Measurements from ENCODE around the gene ATG5. TPM values are rescaled to one million over a fixed set of nuclear protein-coding genes. Genes with fewer than 3 reads are reported as not detected.

ATG5 gene
- total RNA-seq, 2 experiments from 2014 or later = 35.4 to 35.6 TPM

- peak; percentile 37 for DNase-seq
- CTCF ChIA-PET = interaction anchor here (1.0 to 1.5 kb wide), 2 partner anchors 26 to 95 kb away, joined by 3 to 5 read pairs; no protein-coding TSS in a partner anchor
- H3K27ac Mint-ChIP-seq = peak overlapping the region; percentile 51
- H3K27me3 Mint-ChIP-seq = no peaks in the 10 kb centered on the region
- no peak overlapping the region for H3K4me3 Mint-ChIP-seq
- H3K36me3 Mint-ChIP-seq (ENCODE audit: low read depth) = peaks cover 61% of the 10 kb centered on the region
- POLR2A ChIA-PET = interaction anchor here (0.6 to 1.5 kb wide), 5 partner anchors 10 to 94 kb away, joined by 3 to 6 read pairs (median 3); no protein-coding TSS in a partner anchor
- H3K9me3 Mint-ChIP-seq = no peaks in the 10 kb centered on the region
- peaks cover 56% of the 10 kb centered on the region for H3K4me1 Mint-ChIP-seq
Observed at GRCh38 chr6:106197441-106197840, 128.1 kb downstream of the ATG5 start.

- CTCF ChIA-PET = interaction anchor here (0.7 to 1.8 kb wide), 4 partner anchors 27 to 107 kb away, joined by 3 to 8 read pairs (median 6); no protein-coding TSS in a partner anchor
- Mint-ChIP-seq H3K4me3 (peak overlapping the region; percentile 67), H3K36me3 (ENCODE audit: low read depth) (peaks cover 47% of the 10 kb centered on the region), H3K4me1 (peaks cover 55% of the 10 kb centered on the region), H3K27ac (peak overlapping the region; percentile 93), H3K9me3 (no peaks in the 10 kb centered on the region), H3K27me3 (no peaks in the 10 kb centered on the region)
- DNase-seq = no peak
- POLR2A ChIA-PET = interaction anchor here (0.6 to 2.5 kb wide), 18 partner anchors 9 to 212 kb away, joined by 3 to 16 read pairs (median 4); partner anchors contain the start of gene PRDM1
Observed at GRCh38 chr6:106194949-106195921, 130.3 kb downstream of the ATG5 start.

GRCh38 chr6:106192824-106193223, 132.7 kb downstream of the ATG5 start:
- Mint-ChIP-seq H3K9me3 (no peaks in the 10 kb centered on the region), H3K4me1 (peaks cover 67% of the 10 kb centered on the region), H3K4me3 (no peak overlapping the region), H3K36me3 (ENCODE audit: low read depth) (peaks cover 40% of the 10 kb centered on the region), H3K27ac (no peak overlapping the region), H3K27me3 (no peaks in the 10 kb centered on the region)
- DNase-seq = no peak
- ChIA-PET POLR2A (interaction anchor here (0.9 to 2.5 kb wide), 4 partner anchors 12 to 94 kb away, joined by 3 to 9 read pairs (median 4); no protein-coding TSS in a partner anchor), CTCF (interaction anchor here (0.6 kb wide), 1 partner anchor 89 kb away, joined by 3 read pairs; no protein-coding TSS in a partner anchor)

- CTCF ChIA-PET = interaction anchor here (1.0 to 1.5 kb wide), 6 partner anchors 19 to 102 kb away, joined by 3 to 8 read pairs (median 4); partner anchors contain the start of gene PRDM1
- Mint-ChIP-seq H3K36me3 (ENCODE audit: low read depth) (peaks cover 27% of the 10 kb centered on the region), H3K27me3 (no peaks in the 10 kb centered on the region), H3K4me3 (no peak overlapping the region), H3K4me1 (peaks cover 68% of the 10 kb centered on the region), H3K27ac (peak overlapping the region; percentile 63), H3K9me3 (no peaks in the 10 kb centered on the region)
- POLR2A ChIA-PET = interaction anchor here (0.7 to 10.4 kb wide), 15 partner anchors 9 to 542 kb away, joined by 3 to 121 read pairs (median 6); no protein-coding TSS in a partner anchor
- no peak for DNase-seq
Observed at GRCh38 chr6:106188104-106188794, 137.3 kb downstream of the ATG5 start.

GRCh38 chr6:106187424-106187982, 138.1 kb downstream of the ATG5 start:
- peak overlapping the region; percentile 63 for H3K27ac Mint-ChIP-seq
- POLR2A ChIA-PET = interaction anchor here (0.7 to 10.4 kb wide), 16 partner anchors 10 to 541 kb away, joined by 3 to 121 read pairs (median 6); no protein-coding TSS in a partner anchor

GRCh38 chr6:106186714-106187113, 138.8 kb downstream of the ATG5 start:
- H3K9me3 Mint-ChIP-seq = peaks cover 3% of the 10 kb centered on the region
- CTCF ChIA-PET = interaction anchor here (1.9 kb wide), 1 partner anchor 23 kb away, joined by 8 read pairs; no protein-coding TSS in a partner anchor
- no peak for DNase-seq
- H3K36me3 Mint-ChIP-seq (ENCODE audit: low read depth) = peaks cover 25% of the 10 kb centered on the region
- POLR2A ChIA-PET = interaction anchor here (1.1 to 10.4 kb wide), 8 partner anchors 8 to 194 kb away, joined by 3 to 121 read pairs (median 8); no protein-coding TSS in a partner anchor
- peak overlapping the region; percentile 38 for H3K4me3 Mint-ChIP-seq
- peak overlapping the region; percentile 66 for H3K27ac Mint-ChIP-seq
- peaks cover 76% of the 10 kb centered on the region for H3K4me1 Mint-ChIP-seq
- H3K27me3 Mint-ChIP-seq = no peaks in the 10 kb centered on the region

More at GRCh38 chr6:106187424-106187982, 138.1 kb downstream of the ATG5 start:
- H3K4me3 Mint-ChIP-seq = no peak overlapping the region
- no peaks in the 10 kb centered on the region for H3K27me3 Mint-ChIP-seq
- peaks cover 22% of the 10 kb centered on the region for H3K36me3 Mint-ChIP-seq (ENCODE audit: low read depth)
- no peak for DNase-seq
- peaks cover 68% of the 10 kb centered on the region for H3K4me1 Mint-ChIP-seq
- CTCF ChIA-PET = interaction anchor here (0.9 to 1.9 kb wide), 6 partner anchors 20 to 702 kb away, joined by 3 to 8 read pairs (median 4); no protein-coding TSS in a partner anchor
- no peaks in the 10 kb centered on the region for H3K9me3 Mint-ChIP-seq

GRCh38 chr6:106186172-106186571, 139.4 kb downstream of the ATG5 start:
- DNase-seq = peak; percentile 45
- ChIA-PET CTCF (interaction anchor here (0.9 to 1.9 kb wide), 2 partner anchors 22 to 37 kb away, joined by 4 to 8 read pairs; no protein-coding TSS in a partner anchor), POLR2A (interaction anchor here (0.8 to 10.4 kb wide), 10 partner anchors 9 to 193 kb away, joined by 3 to 121 read pairs (median 6); no protein-coding TSS in a partner anchor)
- H3K9me3 Mint-ChIP-seq = peaks cover 3% of the 10 kb centered on the region
- H3K27ac Mint-ChIP-seq = peak overlapping the region; percentile 66
- peaks cover 82% of the 10 kb centered on the region for H3K4me1 Mint-ChIP-seq
- peaks cover 24% of the 10 kb centered on the region for H3K36me3 Mint-ChIP-seq (ENCODE audit: low read depth)
- peak overlapping the region; percentile 38 for H3K4me3 Mint-ChIP-seq
- H3K27me3 Mint-ChIP-seq = no peaks in the 10 kb centered on the region

- H3K27me3 Mint-ChIP-seq = no peaks in the 10 kb centered on the region
- ChIA-PET CTCF (interaction anchor here (0.9 to 1.9 kb wide), 3 partner anchors 22 to 43 kb away, joined by 3 to 8 read pairs (median 4); no protein-coding TSS in a partner anchor), POLR2A (interaction anchor here (0.6 to 10.4 kb wide), 10 partner anchors 10 to 193 kb away, joined by 3 to 121 read pairs (median 6); no protein-coding TSS in a partner anchor)
- H3K27ac Mint-ChIP-seq = peak overlapping the region; percentile 66
- no peak for DNase-seq
- H3K4me1 Mint-ChIP-seq = peaks cover 83% of the 10 kb centered on the region
- peaks cover 3% of the 10 kb centered on the region for H3K9me3 Mint-ChIP-seq
- peaks cover 25% of the 10 kb centered on the region for H3K36me3 Mint-ChIP-seq (ENCODE audit: low read depth)
- peak overlapping the region; percentile 38 for H3K4me3 Mint-ChIP-seq
Observed at GRCh38 chr6:106185615-106186014, 139.9 kb downstream of the ATG5 start.

- POLR2A ChIA-PET = interaction anchor here (0.7 to 10.4 kb wide), 6 partner anchors 11 to 192 kb away, joined by 3 to 121 read pairs (median 14); no protein-coding TSS in a partner anchor
- Mint-ChIP-seq H3K4me1 (peaks cover 78% of the 10 kb centered on the region), H3K36me3 (ENCODE audit: low read depth) (peaks cover 25% of the 10 kb centered on the region), H3K27ac (no peak overlapping the region), H3K27me3 (no peaks in the 10 kb centered on the region), H3K4me3 (no peak overlapping the region), H3K9me3 (peaks cover 3% of the 10 kb centered on the region)
- no peak for DNase-seq
- CTCF ChIA-PET = interaction anchor here (1.2 kb wide), 1 partner anchor 42 kb away, joined by 3 read pairs; no protein-coding TSS in a partner anchor
Observed at GRCh38 chr6:106184629-106185028, 140.9 kb downstream of the ATG5 start.

- Mint-ChIP-seq H3K4me3 (no peak overlapping the region), H3K27me3 (no peaks in the 10 kb centered on the region), H3K4me1 (peaks cover 68% of the 10 kb centered on the region)
Observed at GRCh38 chr6:106183430-106183829, 142.1 kb downstream of the ATG5 start.

GRCh38 chr6:106182455-106182854, 143.1 kb downstream of the ATG5 start:
- no peak overlapping the region for H3K4me3 Mint-ChIP-seq
- ChIA-PET POLR2A (interaction anchor here (0.8 to 10.4 kb wide), 15 partner anchors 9 to 282 kb away, joined by 3 to 121 read pairs (median 4); no protein-coding TSS in a partner anchor), CTCF (interaction anchor here (1.0 to 2.7 kb wide), 3 partner anchors 15 to 190 kb away, joined by 3 to 11 read pairs (median 11); no protein-coding TSS in a partner anchor)
- DNase-seq = peak; percentile 35
- H3K4me1 Mint-ChIP-seq = peaks cover 61% of the 10 kb centered on the region
- H3K27me3 Mint-ChIP-seq = no peaks in the 10 kb centered on the region
- peaks cover 3% of the 10 kb centered on the region for H3K9me3 Mint-ChIP-seq
- H3K36me3 Mint-ChIP-seq (ENCODE audit: low read depth) = peaks cover 23% of the 10 kb centered on the region
- H3K27ac Mint-ChIP-seq = peak overlapping the region; percentile 41

More at GRCh38 chr6:106183430-106183829, 142.1 kb downstream of the ATG5 start:
- ChIA-PET CTCF (interaction anchor here (0.8 to 2.7 kb wide), 3 partner anchors 16 to 39 kb away, joined by 3 to 11 read pairs (median 11); no protein-coding TSS in a partner anchor), POLR2A (interaction anchor here (1.0 to 10.4 kb wide), 10 partner anchors 10 to 283 kb away, joined by 3 to 121 read pairs (median 4); no protein-coding TSS in a partner anchor)
- DNase-seq = no peak
- peak overlapping the region; percentile 3 for H3K27ac Mint-ChIP-seq
- H3K9me3 Mint-ChIP-seq = peaks cover 3% of the 10 kb centered on the region
- H3K36me3 Mint-ChIP-seq (ENCODE audit: low read depth) = peaks cover 25% of the 10 kb centered on the region
